HG03520 (cell line): ENCODE data around the gene CROCC2.

Experiments used
- ATAC-seq: cut with Tn5 transposase; IDR thresholded peaks from one replicate; pipeline ENCODE4 v1.9.1; 2021; ENCODE audit warnings: mild to moderate bottlenecking, moderate library complexity; ENCODE audit not compliant: unreplicated experiment

Gene CROCC2

DNA sequence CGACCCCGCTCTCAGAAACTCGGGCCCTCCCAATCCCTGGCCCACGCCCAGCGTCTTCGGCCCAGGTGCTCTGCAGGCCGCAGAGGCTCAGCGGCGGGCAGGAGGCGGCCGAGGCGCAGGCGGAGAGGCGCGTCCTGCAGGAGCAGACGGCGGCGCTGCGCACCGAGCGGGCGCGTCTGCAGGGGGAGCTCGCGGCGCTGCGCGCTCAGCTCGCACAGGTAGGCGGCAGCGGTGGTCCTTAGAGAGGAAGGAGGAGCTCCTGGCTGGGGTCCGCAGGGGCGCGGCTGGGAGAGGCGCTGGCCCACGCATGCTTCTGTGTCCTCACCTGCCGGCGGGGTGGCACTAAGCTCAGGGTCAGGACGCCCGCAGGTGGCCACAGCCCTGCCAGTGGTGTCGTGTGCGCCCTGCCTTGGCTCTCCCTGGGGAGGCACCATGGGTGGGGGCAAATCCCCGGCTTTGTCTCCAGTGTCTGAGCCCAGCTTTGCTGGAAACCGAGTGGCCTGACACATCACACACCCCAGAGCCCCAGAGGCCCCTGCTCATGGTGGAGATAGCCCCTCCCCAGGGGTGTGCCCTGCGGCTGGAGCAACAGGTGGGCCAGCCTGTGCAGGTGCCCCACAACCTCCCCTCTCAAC is 77.3 kb downstream of the CROCC2 start:
- ATAC-seq = no peak

DNA sequence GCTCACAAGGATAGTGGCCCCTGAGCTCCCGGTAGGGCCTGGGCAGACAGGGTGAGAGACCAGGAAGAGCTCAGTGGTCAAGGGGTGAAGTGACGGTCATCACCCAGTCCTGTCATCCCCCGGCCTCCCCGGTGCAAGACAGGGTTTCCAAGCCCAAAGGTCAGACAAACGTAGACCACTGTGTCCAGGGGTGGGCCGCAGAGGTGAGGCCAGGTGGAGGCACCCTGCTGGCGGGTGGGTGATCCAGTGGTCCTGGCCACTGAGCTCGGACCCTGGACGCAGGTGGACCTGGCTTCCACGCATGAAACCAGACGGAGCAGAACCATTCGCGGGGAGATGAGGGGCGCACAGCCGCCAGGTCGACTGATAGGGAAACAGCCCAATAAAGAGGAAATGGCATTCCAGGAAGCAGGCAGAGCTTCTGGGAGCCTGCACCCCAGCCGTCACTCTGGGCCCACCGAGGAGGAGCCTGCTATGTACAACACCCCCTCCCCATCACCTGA is 77.9 kb downstream of the CROCC2 start:
- no peak for ATAC-seq

DNA sequence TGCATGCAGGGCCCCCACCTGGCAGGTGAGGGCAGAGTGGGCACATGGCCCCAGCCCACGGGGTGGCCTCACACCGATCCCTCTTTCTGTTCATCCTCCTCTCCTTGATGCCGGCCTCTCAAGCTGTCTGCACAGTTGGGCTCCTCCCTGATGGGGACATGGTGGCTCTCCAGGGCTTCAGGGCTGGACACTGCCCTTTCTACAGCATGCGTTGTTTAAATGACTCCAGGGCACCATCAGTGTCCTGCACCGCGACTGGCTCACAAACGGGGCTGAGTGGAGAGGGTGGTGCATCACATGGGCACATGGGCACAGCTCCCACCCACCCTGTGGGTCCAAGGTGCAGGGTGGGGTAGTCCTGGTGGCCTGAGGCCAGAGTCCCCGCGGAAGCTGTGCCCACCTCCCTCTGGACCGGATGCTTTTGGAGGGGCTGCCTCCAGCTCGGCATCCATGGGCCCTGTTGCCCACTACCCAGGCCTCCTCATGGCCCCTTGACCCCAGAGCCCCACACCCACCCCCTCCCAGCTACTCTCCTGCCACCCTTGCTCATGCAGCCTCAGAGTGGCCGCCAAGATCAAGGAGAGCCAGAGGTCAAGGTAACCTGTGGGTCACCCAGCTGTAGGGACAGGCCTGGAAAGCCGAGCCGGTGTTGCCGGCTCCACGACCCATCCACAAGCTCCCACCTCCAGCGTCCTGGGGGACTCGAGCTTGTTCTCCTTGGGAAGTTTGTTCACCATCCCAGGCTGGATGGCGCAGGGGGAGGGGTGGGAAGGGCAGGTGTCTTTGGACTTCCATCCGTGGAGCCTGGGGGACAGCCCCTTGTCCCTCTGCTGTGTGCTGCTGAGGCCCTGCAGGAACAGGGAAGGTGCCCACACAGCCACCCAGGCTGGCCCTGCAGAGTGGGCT is 80.0 kb downstream of the CROCC2 start:
- ATAC-seq = no peak

- ATAC-seq = no peak
These were observed 80.8 kb downstream of the CROCC2 start for GRCh38 chr2:240986787-240987411.

- ATAC-seq = no peak
These were observed 81.5 kb downstream of the CROCC2 start for GRCh38 chr2:240987588-240987987.

DNA sequence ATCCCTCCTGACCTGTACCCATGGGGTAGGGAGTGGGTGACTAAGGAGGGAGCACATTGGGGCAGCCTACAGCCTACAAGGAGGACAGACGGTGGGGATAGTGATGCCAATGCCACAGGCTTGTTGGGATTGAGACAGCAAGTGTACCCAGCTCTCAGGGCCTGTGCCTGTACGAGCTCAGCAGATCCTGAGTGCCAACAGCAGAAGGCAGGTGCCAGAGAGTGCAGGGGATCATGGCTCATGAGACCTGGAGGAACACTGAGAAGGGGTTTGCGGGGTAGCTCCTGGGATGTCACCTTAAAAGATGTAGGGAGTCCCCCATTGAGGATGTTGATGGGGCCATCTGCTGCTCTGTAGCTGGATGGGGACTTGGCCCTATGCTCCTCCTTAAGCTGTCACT is 82.0 kb downstream of the CROCC2 start:
- ATAC-seq = no peak

DNA sequence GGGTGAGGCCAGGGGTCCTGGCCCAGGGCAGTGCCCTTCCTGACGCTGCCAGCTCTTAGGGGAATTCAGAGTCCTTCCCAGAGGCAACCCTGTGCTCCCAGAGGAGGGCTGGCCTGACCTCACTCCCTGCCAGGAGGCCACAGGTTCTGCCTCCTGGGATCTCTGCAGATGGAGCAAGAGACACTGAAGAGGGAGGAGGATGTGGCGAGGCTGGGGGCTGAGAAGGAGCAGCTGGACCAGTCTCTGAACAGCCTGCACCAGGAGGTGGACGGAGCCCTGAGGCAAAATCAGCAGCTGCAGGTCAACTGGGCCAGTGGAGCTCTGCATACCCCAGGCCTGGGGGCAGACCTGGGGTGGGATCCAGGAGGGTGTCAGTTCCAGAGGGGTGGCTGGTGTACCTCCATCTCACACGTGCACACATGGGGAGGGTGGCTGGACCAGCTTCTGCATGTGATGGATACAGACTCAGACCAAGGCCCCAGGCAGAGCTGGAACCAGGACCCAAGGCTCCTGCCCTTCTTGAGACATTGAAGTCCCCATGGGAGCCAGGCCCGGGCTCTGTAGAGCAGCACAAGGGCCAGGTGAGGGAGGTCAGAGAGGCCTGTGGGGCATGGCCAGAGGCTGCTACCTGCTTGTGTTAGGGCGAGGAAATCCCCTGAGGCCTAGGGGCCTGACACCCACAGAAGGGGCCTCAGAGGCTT is 82.6 kb downstream of the CROCC2 start:
- ATAC-seq = no peak

DNA sequence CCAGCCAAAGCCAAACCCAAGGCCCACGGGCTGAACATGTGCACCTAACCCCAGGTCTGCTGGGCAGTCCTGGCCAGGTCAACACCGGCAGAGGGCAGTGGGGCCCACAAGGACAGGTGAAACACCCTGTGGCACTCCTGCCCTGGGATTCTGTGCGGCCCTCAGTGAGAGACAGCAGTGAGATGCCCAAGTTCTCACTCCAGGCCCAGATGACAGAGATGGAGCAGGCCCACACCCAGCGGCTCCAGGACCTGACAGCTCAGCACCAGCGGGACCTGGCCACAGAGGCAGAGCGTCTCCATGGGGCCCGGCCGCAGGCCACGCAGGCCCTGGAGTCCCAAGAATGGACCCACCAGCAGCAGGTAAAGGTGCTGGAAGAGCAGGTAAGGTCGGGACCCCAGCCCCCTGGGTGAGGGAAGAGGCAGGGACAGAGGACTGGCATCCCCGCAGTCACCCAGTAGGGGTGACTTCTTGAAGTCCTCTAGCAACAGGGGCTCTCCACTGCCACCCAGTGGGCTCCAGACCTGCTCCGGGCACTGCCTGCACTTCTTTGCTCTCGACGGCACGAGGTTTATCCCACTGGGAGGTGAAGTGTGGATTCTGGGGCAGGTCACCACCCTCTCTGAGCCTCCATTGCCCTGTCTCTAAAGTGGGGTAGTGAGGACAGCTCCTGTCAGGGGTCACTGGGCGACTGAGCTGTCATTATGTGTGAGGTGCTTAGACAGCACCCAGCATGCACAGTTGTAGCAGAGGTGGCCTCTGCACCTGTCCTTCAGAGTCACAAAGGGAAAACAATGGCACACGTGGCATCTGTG is 83.5 kb downstream of the CROCC2 start:
- no peak for ATAC-seq

DNA sequence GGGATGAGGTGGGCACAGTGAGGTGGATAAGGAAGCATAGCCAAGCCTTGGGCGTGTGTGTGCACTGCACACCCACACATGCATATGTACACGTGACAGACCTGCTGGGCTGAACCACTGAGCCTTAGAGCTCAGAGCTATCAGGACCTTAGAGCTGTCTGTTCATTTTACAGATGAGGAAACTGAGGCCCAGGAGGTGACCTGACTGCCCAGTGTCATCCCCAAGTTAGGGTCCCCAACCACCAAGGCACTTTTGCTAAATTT is 84.1 kb downstream of the CROCC2 start:
- ATAC-seq = no peak

GRCh38 chr2:240990726-240991377 is 84.7 kb downstream of the CROCC2 start:
- ATAC-seq = no peak

- no peak for ATAC-seq
These were observed 85.5 kb downstream of the CROCC2 start for GRCh38 chr2:240991378-240992263.

GRCh38 chr2:240992572-240993291 is 86.6 kb downstream of the CROCC2 start:
- ATAC-seq = no peak

DNA sequence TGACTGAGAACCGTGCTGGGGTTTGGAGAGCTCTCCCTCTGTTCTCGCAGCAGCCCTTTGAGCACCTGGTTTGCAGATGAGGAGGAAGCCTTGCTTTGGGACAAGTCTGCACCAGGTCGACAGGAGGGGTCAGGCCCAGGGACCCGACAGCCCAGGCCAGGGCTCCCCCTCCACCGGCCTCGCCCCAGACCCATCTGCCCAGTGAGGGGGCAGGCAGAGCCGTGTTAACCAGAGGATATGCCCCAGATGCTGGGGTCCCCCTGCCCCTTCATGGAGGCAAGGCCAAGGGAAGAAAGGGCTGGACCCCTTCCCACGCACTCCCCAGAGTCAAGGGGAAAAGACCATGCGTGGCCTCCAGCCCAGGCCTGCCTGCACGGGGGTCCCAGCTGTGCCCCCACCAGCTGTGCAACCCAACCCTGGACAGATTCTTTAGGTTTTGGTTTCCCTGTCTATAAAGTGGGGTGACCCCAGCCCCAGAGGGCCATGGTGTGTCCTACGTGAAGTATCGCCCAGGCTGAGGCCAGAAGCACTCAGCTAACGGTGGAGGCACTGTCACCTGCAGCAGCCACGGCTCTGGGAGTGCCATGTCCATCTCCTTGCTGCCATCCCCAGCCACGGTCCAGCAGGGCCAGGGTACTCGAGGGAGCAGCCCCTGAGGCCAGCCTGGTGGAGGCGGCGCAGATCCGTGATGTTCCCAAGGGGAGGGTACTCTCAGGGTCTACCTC is 87.5 kb downstream of the CROCC2 start:
- ATAC-seq = no peak

DNA sequence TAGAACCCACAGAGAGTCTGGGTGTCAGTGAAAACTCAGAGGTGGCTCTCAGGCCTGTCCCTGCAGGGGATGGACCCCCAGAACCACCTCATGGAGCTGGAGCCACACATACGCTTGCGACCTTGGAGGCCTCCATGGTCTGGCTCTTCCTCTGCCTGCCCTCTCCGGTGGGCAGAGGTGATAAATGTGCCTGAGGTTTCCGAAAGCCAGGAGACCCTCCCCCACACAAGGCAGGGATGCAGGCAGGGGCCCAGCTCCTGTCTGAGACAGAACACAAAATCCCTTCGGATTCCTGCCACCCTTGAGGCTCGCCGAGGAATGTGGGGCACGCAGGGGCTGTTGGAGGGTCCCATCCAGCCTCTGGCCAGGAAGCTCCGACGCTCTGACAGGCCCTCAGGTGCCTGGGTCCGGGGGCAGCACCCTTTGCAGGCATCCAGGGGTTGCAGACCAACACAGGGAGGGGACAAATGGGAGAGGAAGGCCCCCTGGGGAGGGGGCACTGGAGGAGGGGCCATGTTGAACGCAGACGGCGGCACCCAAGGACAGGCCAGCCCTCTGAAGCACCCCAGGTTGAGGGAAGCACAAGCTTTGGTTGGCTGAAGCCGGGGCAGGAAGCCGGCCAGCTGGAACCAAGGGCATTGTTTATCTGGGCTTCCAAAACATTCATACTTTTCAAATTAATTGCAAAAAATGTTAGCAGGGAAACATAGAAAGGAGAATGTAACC is 88.2 kb downstream of the CROCC2 start:
- no peak for ATAC-seq

DNA sequence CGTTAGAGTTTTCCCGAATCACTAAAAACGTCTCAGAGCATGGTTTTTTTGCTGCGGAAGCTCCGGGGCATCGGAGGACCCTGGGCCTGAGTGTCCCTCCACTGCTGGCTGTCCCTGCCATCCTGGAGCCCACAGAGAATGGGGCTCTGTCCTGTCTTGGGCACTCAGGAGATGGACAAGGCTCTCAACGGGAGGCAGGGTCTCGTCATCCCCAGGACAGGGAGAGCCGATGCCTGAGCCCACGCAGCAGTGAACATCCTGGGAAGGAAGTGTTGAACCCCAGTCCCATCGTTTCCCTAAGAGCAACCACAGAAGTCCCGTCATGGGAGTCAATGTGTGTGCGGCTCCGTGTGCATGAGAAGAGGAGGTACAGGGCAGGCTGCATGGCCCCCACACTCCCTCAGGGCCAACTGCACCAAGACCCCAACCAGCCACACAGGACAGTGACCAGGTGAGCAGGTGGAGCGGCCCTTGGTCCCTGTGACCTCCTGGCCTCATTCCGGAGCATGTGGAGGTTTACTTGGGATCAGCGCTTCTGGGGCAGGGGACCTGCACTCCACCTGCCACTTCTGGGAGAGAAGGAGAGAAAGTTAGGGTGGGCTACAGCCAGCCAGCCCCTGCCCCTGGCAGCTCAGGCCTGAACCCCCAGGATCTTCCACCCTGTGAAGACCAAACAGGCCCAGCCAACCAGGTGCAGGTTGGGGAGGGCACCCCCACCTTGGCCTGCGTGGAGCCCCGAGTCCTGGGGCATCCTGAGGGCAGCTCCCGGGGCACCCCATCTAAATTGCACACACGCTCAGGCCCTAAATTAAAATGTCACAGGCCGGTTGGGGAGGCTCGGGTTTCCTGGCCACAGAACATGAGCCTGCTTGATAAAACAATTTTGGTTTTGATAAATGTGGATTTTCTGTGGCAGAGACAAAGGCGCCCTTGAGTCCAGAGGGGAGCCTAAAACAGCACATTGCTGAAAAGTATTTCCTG is 89.2 kb downstream of the CROCC2 start:
- no peak for ATAC-seq
